Mesendoderm (in vitro differentiated cells): Measurements from ENCODE around the gene F13A1.
"Not testable (repeated sequence)": the region's sequence is repeated elsewhere in the genome, so short reads cannot be mapped to it uniquely, and the experiment has no call there.

Experiments used
- DNase-seq: peaks from one replicate; pipeline ENCODE4 v3.0.0; 2013
- H2AK5ac ChIP-seq: 2 replicates; pipeline ENCODE4 v1.6.1; 2013; ENCODE audit warnings: low read length, inconsistent platforms
- H2BK120ac ChIP-seq: 2 replicates; pipeline ENCODE4 v1.6.1; 2013; ENCODE audit warnings: low read depth, mild to moderate bottlenecking, low read length, moderate library complexity, mixed read lengths
- H2BK15ac ChIP-seq: replicated peaks from 2 replicates; pipeline ENCODE4 v1.6.1; 2013; ENCODE audit warnings: low read depth, mild to moderate bottlenecking, moderate library complexity
- H2BK5ac ChIP-seq: 2 replicates; pipeline ENCODE4 v1.6.1; 2013; ENCODE audit warnings: low read length, inconsistent platforms
- H3K18ac ChIP-seq: 2 replicates; pipeline ENCODE4 v1.6.1; 2013; ENCODE audit warnings: mild to moderate bottlenecking, low read length, mixed read lengths
- H3K23ac ChIP-seq: one replicate; pipeline ENCODE4 v1.6.1; 2013; ENCODE audit warnings: low read length
- H3K27ac ChIP-seq: 2 replicates; pipeline ENCODE4 v1.5.1; 2013; ENCODE audit warnings: low read depth, mild to moderate bottlenecking, inconsistent platforms, low read length, moderate library complexity
- H3K27me3 ChIP-seq: 2 replicates; pipeline ENCODE4 v1.6.1; 2013; ENCODE audit warnings: low read length, control low read depth, mild to moderate bottlenecking, inconsistent platforms; ENCODE audit not compliant: insufficient read depth, poor library complexity
- H3K36me3 ChIP-seq: 2 replicates; pipeline ENCODE4 v1.6.1; 2013; ENCODE audit warnings: low read length, inconsistent platforms; ENCODE audit not compliant: control insufficient read depth, insufficient read depth
- H3K4ac ChIP-seq: one replicate; pipeline ENCODE4 v1.6.1; 2013; ENCODE audit warnings: low read depth, mild to moderate bottlenecking, low read length, moderate library complexity
- H3K4me1 ChIP-seq: 2 replicates; pipeline ENCODE4 v1.6.1; 2013; ENCODE audit warnings: low read depth, low read length, inconsistent platforms; ENCODE audit not compliant: control insufficient read depth
- H3K4me2 ChIP-seq: 2 replicates; pipeline ENCODE4 v1.6.1; 2013; ENCODE audit warnings: low read length
- H3K4me3 ChIP-seq: 2 replicates; pipeline ENCODE4 v1.5.1; 2013; ENCODE audit warnings: mild to moderate bottlenecking, low read length
- H3K56ac ChIP-seq: one replicate; pipeline ENCODE4 v1.6.1; 2013; ENCODE audit warnings: low read length
- H3K79me1 ChIP-seq: 2 replicates; pipeline ENCODE4 v1.6.1; 2013; ENCODE audit warnings: low read length, inconsistent platforms
- H3K79me2 ChIP-seq: 2 replicates; pipeline ENCODE4 v1.6.1; 2013; ENCODE audit warnings: mild to moderate bottlenecking, low read length; ENCODE audit not compliant: control insufficient read depth, insufficient read depth
- H3K9ac ChIP-seq: 2 replicates; pipeline ENCODE4 v1.6.1; 2013; ENCODE audit warnings: low read length, inconsistent platforms
- H4K5ac ChIP-seq: one replicate; pipeline ENCODE4 v1.6.1; 2013; ENCODE audit warnings: low read length
- H4K8ac ChIP-seq: one replicate; pipeline ENCODE4 v1.6.1; 2013; ENCODE audit warnings: low read depth, mild to moderate bottlenecking, control low read depth, low read length, moderate library complexity
- WGBS: extraction: QIAGEN DNeasy Blood & Tissue Kit; methylation state at CpG from one replicate; pipeline ENCODE4 v1.1.7; 2013; ENCODE audit warnings: low lambda C conversion rate, missing lambda C conversion rate; ENCODE audit not compliant: insufficient coverage; ENCODE audit errors: extremely low coverage; 5-methylcytosine and 5-hydroxymethylcytosine counted together

F13A1 gene

GRCh38 chr6:6317386-6317785 lies 3.1 kb downstream of the F13A1 start:
- Histone ChIP-seq H2BK15ac (no peak overlapping the region), H3K79me2 (no peaks in the 10 kb centered on the region), H3K4me3 (no peak overlapping the region), H3K9ac (no peak overlapping the region), H3K36me3 (no peaks in the 10 kb centered on the region), H2AK5ac (no peak overlapping the region), H3K4ac (no peak overlapping the region), H2BK5ac (no peak overlapping the region), H3K27me3 (no peaks in the 10 kb centered on the region), H3K56ac (no peak overlapping the region), H3K4me1 (no peaks in the 10 kb centered on the region), H4K8ac (no peak overlapping the region), H3K79me1 (no peaks in the 10 kb centered on the region), H3K4me2 (no peak overlapping the region), H2BK120ac (no peak overlapping the region), H3K18ac (no peak overlapping the region), H3K27ac (no peak overlapping the region), H3K23ac (no peak overlapping the region), H4K5ac (no peak overlapping the region)
- DNase-seq, result no peak
- no CpG with 5 or more reads among the region's 2 CpGs for WGBS

GRCh38 chr6:6315660-6316059 lies 4.8 kb downstream of the F13A1 start:
- no CpG with 5 or more reads among the region's 6 CpGs for WGBS
- H3K4me2 ChIP-seq, result no peak overlapping the region
- no peak overlapping the region for H3K56ac ChIP-seq
- no peaks in the 10 kb centered on the region for H3K27me3 ChIP-seq
- no peak overlapping the region for H3K27ac ChIP-seq
- H2BK120ac ChIP-seq, result no peak overlapping the region
- no peak overlapping the region for H4K8ac ChIP-seq
- no peak overlapping the region for H3K9ac ChIP-seq
- no peak overlapping the region for H3K4me3 ChIP-seq
- DNase-seq, result peak; percentile 70
- no peak overlapping the region for H3K4ac ChIP-seq
- no peak overlapping the region for H3K18ac ChIP-seq
- H4K5ac ChIP-seq, result no peak overlapping the region
- H3K4me1 ChIP-seq, result no peaks in the 10 kb centered on the region
- no peak overlapping the region for H2BK5ac ChIP-seq
- no peaks in the 10 kb centered on the region for H3K36me3 ChIP-seq
- H3K23ac ChIP-seq, result no peak overlapping the region
- no peak overlapping the region for H2AK5ac ChIP-seq
- H2BK15ac ChIP-seq, result no peak overlapping the region
- H3K79me2 ChIP-seq, result no peaks in the 10 kb centered on the region
- H3K79me1 ChIP-seq, result no peaks in the 10 kb centered on the region

DNA sequence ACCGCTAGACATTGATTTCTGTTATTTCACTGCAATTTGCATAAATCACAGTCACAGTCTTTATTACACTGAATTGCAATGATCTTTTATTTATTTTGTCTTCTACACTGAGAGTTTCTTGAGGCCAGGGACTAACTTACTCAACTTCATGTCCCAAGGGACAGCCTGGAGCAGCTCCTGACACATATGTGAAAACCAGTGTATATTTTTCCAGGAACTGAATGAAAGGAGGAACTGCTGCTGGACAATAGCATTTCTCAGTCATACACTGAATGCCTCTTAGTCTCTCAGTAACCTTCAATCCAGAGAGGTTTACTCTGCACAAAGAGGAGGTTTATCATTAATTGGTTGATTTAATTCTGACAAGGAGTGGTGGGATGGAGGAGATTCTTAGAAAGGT lies 5.9 kb downstream of the F13A1 start:
- no peak overlapping the region for H2AK5ac ChIP-seq
- H3K9ac ChIP-seq, result no peak overlapping the region
- no peaks in the 10 kb centered on the region for H3K79me2 ChIP-seq
- no peak overlapping the region for H4K5ac ChIP-seq
- H2BK15ac ChIP-seq, result no peak overlapping the region
- no peak for DNase-seq
- H2BK120ac ChIP-seq, result no peak overlapping the region
- H3K4ac ChIP-seq, result no peak overlapping the region
- H3K4me3 ChIP-seq, result no peak overlapping the region
- H3K18ac ChIP-seq, result no peak overlapping the region
- H3K23ac ChIP-seq, result no peak overlapping the region
- no peak overlapping the region for H3K56ac ChIP-seq
- H3K4me2 ChIP-seq, result no peak overlapping the region
- no peaks in the 10 kb centered on the region for H3K36me3 ChIP-seq
- WGBS, result no CpG with 5 or more reads among the region's 1 CpG
- H4K8ac ChIP-seq, result no peak overlapping the region
- H3K79me1 ChIP-seq, result no peaks in the 10 kb centered on the region
- no peak overlapping the region for H2BK5ac ChIP-seq
- H3K27me3 ChIP-seq, result no peaks in the 10 kb centered on the region
- no peaks in the 10 kb centered on the region for H3K4me1 ChIP-seq
- H3K27ac ChIP-seq, result no peak overlapping the region

DNA sequence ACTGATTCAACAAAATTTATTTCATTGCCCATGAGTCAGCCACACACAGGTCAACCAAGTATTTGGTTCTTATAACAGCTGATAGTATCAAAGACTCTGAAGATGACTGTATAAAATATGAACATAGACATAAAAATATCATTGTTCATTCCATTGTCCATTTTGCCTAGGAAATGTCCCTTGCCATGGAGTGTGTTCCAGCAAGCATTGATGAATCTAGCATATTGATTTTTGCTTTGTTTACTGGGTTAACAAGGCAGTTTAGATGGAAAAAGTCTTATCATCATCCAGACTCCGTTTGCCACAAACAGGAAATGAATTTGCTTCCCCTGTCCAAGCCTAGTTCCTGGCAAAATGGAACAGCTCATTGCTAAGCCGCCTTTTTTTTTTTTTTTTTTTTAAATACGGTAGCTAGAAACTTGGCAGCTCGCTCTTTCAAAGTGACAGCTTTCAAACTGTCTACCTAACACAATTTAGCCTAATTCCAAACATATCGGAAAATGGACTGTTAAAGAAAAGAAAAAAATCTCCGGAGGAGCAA lies 7.5 kb downstream of the F13A1 start:
- Histone ChIP-seq H3K23ac (no peak overlapping the region), H2BK15ac (no peak overlapping the region), H3K9ac (no peak overlapping the region), H3K36me3 (no peaks in the 10 kb centered on the region), H2AK5ac (no peak overlapping the region), H2BK120ac (no peak overlapping the region), H3K79me1 (no peaks in the 10 kb centered on the region), H3K4me2 (no peak overlapping the region), H3K27me3 (no peaks in the 10 kb centered on the region), H4K8ac (no peak overlapping the region), H3K56ac (no peak overlapping the region), H2BK5ac (no peak overlapping the region), H3K79me2 (no peaks in the 10 kb centered on the region), H3K4me1 (no peaks in the 10 kb centered on the region), H3K27ac (no peak overlapping the region), H3K4me3 (no peak overlapping the region), H3K18ac (no peak overlapping the region), H4K5ac (no peak overlapping the region), H3K4ac (no peak overlapping the region)
- no peak for DNase-seq
- no CpG with 5 or more reads among the region's 6 CpGs for WGBS

GRCh38 chr6:6305575-6305974 lies 14.9 kb downstream of the F13A1 start:
- no peaks in the 10 kb centered on the region for H3K36me3 ChIP-seq
- H3K79me2 ChIP-seq, result no peaks in the 10 kb centered on the region
- H2BK15ac ChIP-seq, result no peak overlapping the region
- H3K79me1 ChIP-seq, result no peaks in the 10 kb centered on the region
- H3K56ac ChIP-seq, result no peak overlapping the region
- DNase-seq, result no peak
- no peak overlapping the region for H4K5ac ChIP-seq
- H4K8ac ChIP-seq, result no peak overlapping the region
- H3K4me3 ChIP-seq, result no peak overlapping the region
- H3K4me1 ChIP-seq, result no peaks in the 10 kb centered on the region
- H3K18ac ChIP-seq, result no peak overlapping the region
- no peak overlapping the region for H2AK5ac ChIP-seq
- no peak overlapping the region for H3K23ac ChIP-seq
- no peaks in the 10 kb centered on the region for H3K27me3 ChIP-seq
- H3K27ac ChIP-seq, result no peak overlapping the region
- H3K4me2 ChIP-seq, result no peak overlapping the region
- H3K4ac ChIP-seq, result no peak overlapping the region
- H3K9ac ChIP-seq, result no peak overlapping the region
- WGBS, result no CpG with 5 or more reads among the region's 4 CpGs
- no peak overlapping the region for H2BK120ac ChIP-seq
- no peak overlapping the region for H2BK5ac ChIP-seq

DNA sequence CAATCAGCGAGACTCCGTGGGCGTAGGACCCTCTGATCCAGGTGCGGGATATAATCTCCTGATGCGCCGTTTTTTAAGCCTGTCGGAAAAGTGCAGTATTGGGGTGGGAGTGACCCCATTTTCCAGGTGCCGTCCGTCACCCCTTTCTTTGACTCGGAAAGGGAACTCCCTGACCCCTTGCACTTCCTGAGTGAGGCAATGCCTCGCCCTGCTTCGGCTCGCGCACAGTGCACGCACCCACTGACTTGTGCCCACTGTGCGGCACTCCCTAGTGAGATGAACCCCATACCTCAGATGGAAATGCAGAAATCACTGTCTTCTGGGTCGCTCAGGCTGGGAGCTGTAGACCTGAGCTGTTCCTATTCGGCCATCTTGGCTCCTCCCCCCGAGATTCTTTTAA lies 20.1 kb downstream of the F13A1 start:
- H3K4me1 ChIP-seq, H3K36me3 ChIP-seq, H4K5ac ChIP-seq, H3K79me2 ChIP-seq, H3K79me1 ChIP-seq, H3K9ac ChIP-seq, H3K56ac ChIP-seq, DNase-seq, H3K4me3 ChIP-seq, H3K27me3 ChIP-seq, H3K27ac ChIP-seq, H2BK120ac ChIP-seq, H3K18ac ChIP-seq, H4K8ac ChIP-seq, H2BK5ac ChIP-seq, H2BK15ac ChIP-seq, H2AK5ac ChIP-seq, H3K4ac ChIP-seq, H3K4me2 ChIP-seq, H3K23ac ChIP-seq: not testable (repeated sequence)
- no CpG with 5 or more reads among the region's 19 CpGs for WGBS
